ENCODE data around the gene AGPAT4. TPM values are rescaled to one million over a fixed set of nuclear protein-coding genes. Genes with fewer than 3 reads are reported as not detected.

The AGPAT4 gene
- total and polyA plus RNA-seq, 4 donors = 3.7 to 32.8 (median 9.7) TPM

GRCh38 chr6:161130967-161131766 lies 142.7 kb downstream of the AGPAT4 start:
- WGBS, 2 donors = 92 to 93% methylated on average over 3 of the region's 3 CpGs
- TF ChIP-seq, protein P1, sequence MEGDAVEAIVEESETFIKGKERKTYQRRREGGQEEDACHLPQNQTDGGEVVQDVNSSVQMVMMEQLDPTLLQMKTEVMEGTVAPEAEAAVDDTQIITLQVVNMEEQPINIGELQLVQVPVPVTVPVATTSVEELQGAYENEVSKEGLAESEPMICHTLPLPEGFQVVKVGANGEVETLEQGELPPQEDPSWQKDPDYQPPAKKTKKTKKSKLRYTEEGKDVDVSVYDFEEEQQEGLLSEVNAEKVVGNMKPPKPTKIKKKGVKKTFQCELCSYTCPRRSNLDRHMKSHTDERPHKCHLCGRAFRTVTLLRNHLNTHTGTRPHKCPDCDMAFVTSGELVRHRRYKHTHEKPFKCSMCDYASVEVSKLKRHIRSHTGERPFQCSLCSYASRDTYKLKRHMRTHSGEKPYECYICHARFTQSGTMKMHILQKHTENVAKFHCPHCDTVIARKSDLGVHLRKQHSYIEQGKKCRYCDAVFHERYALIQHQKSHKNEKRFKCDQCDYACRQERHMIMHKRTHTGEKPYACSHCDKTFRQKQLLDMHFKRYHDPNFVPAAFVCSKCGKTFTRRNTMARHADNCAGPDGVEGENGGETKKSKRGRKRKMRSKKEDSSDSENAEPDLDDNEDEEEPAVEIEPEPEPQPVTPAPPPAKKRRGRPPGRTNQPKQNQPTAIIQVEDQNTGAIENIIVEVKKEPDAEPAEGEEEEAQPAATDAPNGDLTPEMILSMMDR (IDR thresholded peaks at IDR 0.05; ENCODE audit: control extremely low read depth, extremely low read depth) = no peak

DNA sequence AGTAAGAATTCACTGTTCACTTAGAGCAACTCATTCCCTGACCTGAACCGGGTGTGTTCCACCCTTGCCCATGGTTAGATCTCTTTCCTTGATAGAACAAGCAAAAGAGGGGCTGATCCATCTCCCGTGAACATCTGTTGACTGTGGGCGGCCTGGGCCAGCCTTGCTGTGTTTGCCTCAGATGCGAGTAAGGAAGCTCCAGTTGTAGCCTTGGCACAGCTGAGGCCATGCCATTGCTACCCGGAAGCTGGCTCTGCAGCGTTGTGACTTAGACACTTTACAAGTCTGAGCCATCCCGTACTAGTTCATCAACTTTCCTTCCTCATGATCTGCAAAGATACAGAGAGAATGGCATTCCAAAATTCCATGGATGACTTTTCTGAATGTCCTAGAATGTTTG lies 143.3 kb downstream of the AGPAT4 start:
- H3K4me1 ChIP-seq (ENCODE audit: control insufficient read depth in 5 of 5, insufficient read depth in 5 of 5, low read length in 5 of 5) = peaks cover 0 to 2% (median 0%) of the 10 kb centered on the region in 5 donors
- peaks cover 0 to 29% (median 19%) of the 10 kb centered on the region in 4 donors for H3K36me3 ChIP-seq (ENCODE audit: control insufficient read depth in 4 of 4, insufficient read depth in 4 of 4, low read length in 4 of 4)
- WGBS, 2 donors = 93 to 94% methylated on average over 7 of the region's 7 CpGs
- ATAC-seq (ENCODE audit: insufficient read depth, low FRiP score) = no peak
- no peak overlapping the region for H3K9ac ChIP-seq (ENCODE audit: insufficient read depth in 1 of 2, low read length in 2 of 2)
- H3K27ac ChIP-seq (ENCODE audit: low read depth in 1 of 2, low read length in 1 of 2) = no peak overlapping the region
- no peaks in the 10 kb centered on the region for H3K27me3 ChIP-seq (ENCODE audit: control insufficient read depth in 3 of 3, insufficient read depth in 3 of 3, low read length in 2 of 3)
- TF ChIP-seq, protein P1 (IDR thresholded peaks at IDR 0.05; ENCODE audit: control extremely low read depth, extremely low read depth) = no peak
- H3K9me3 ChIP-seq (ENCODE audit: control insufficient read depth in 4 of 4, insufficient read depth in 3 of 4, low read length in 3 of 4) = peaks cover 0 to 2% (median 0%) of the 10 kb centered on the region in 4 donors
- H3K4me3 ChIP-seq = no peak overlapping the region
- no peak for DNase-seq

More at GRCh38 chr6:161130967-161131766, 142.7 kb downstream of the AGPAT4 start:
- DNase-seq (no peak), ATAC-seq (ENCODE audit: insufficient read depth, low FRiP score) (no peak)
- Histone ChIP-seq H3K9ac (ENCODE audit: insufficient read depth in 1 of 2, low read length in 2 of 2) (no peak overlapping the region), H3K9me3 (ENCODE audit: control insufficient read depth in 4 of 4, insufficient read depth in 3 of 4, low read length in 3 of 4) (peaks cover 0 to 2% (median 0%) of the 10 kb centered on the region in 4 donors), H3K27ac (ENCODE audit: low read depth in 1 of 2, low read length in 1 of 2) (no peak overlapping the region), H3K4me3 (no peak overlapping the region), H3K36me3 (ENCODE audit: control insufficient read depth in 4 of 4, insufficient read depth in 4 of 4, low read length in 4 of 4) (peaks cover 0 to 28% (median 20%) of the 10 kb centered on the region in 4 donors), H3K4me1 (ENCODE audit: control insufficient read depth in 5 of 5, insufficient read depth in 5 of 5, low read length in 5 of 5) (peaks cover 0 to 2% (median 0%) of the 10 kb centered on the region in 5 donors), H3K27me3 (ENCODE audit: control insufficient read depth in 3 of 3, insufficient read depth in 3 of 3, low read length in 2 of 3) (no peaks in the 10 kb centered on the region)

DNA sequence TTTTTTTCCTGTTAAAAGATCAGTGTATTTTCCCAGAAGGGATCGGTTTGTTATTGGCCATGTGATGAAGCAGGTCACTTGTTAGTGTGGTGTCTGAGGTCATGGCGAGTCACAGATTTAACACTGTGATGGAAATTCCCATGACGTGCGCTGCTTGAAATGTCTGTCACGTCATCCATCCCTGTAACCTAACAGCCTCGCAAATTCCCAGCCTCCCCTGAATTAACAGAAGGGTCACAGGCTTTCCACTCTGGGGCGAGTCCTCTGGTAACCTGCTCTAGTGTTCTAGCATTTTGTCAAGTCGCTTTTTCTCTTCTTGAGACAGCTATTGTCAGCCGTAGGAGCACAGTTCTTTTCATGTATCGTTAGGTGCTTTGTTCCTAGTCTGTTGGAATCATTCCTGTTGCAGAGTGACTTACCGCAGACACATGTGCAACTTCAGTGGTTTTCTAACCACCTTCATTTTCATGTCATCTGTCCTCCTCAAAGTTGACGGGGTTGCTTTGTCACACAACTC lies 145.1 kb downstream of the AGPAT4 start:
- peaks cover 0 to 2% (median 0%) of the 10 kb centered on the region in 5 donors for H3K4me1 ChIP-seq (ENCODE audit: control insufficient read depth in 5 of 5, insufficient read depth in 5 of 5, low read length in 5 of 5)
- H3K36me3 ChIP-seq (ENCODE audit: control insufficient read depth in 4 of 4, insufficient read depth in 4 of 4, low read length in 4 of 4) = peaks cover 0 to 31% (median 16%) of the 10 kb centered on the region in 4 donors
- no peaks in the 10 kb centered on the region for H3K27me3 ChIP-seq (ENCODE audit: control insufficient read depth in 3 of 3, insufficient read depth in 3 of 3, low read length in 2 of 3)
- no peak overlapping the region for H3K9ac ChIP-seq (ENCODE audit: insufficient read depth in 1 of 2, low read length in 2 of 2)
- TF ChIP-seq, protein P1 (IDR thresholded peaks at IDR 0.05; ENCODE audit: control extremely low read depth, extremely low read depth) = no peak
- ATAC-seq (ENCODE audit: insufficient read depth, low FRiP score) (no peak), DNase-seq (no peak)
- WGBS, 2 donors = 87 to 90% methylated on average over 12 of the region's 12 CpGs
- no peak overlapping the region for H3K27ac ChIP-seq (ENCODE audit: low read depth in 1 of 2, low read length in 1 of 2)
- no peak overlapping the region for H3K4me3 ChIP-seq
- peaks cover 0 to 2% (median 0%) of the 10 kb centered on the region in 4 donors for H3K9me3 ChIP-seq (ENCODE audit: control insufficient read depth in 4 of 4, insufficient read depth in 3 of 4, low read length in 3 of 4)

Data from lung (tissue), 12 donors.